Skeletal muscle satellite cell (primary cell): ENCODE results near the gene OR9Q1.

Experiments
- H3K27me3 ChIP-seq: 2 replicates; pipeline ENCODE4 v1.7.0; 2013; ENCODE audit warnings: low read length; ENCODE audit not compliant: control insufficient read depth, insufficient read depth
- H3K36me3 ChIP-seq: 2 replicates; pipeline ENCODE4 v1.7.0; 2013; ENCODE audit warnings: mild to moderate bottlenecking, control low read depth, low read length; ENCODE audit not compliant: insufficient read depth
- H3K4me1 ChIP-seq: 2 replicates; pipeline ENCODE4 v1.7.0; 2013; ENCODE audit warnings: low read length; ENCODE audit not compliant: control insufficient read depth, insufficient read depth
- H3K4me2 ChIP-seq: 2 replicates; pipeline ENCODE4 v1.7.0; 2013; ENCODE audit warnings: mild to moderate bottlenecking, low read length
- H3K4me3 ChIP-seq: 2 replicates; pipeline ENCODE4 v1.7.0; 2013; ENCODE audit warnings: low read length
- H3K9ac ChIP-seq: 2 replicates; pipeline ENCODE4 v1.7.0; 2013; ENCODE audit warnings: mild to moderate bottlenecking, low read depth, low read length, moderate library complexity
- H3K9me3 ChIP-seq: replicated peaks from 2 replicates; pipeline ENCODE4 v1.7.0; 2013; ENCODE audit warnings: mild to moderate bottlenecking, control low read depth, low read length

The OR9Q1 gene

DNA sequence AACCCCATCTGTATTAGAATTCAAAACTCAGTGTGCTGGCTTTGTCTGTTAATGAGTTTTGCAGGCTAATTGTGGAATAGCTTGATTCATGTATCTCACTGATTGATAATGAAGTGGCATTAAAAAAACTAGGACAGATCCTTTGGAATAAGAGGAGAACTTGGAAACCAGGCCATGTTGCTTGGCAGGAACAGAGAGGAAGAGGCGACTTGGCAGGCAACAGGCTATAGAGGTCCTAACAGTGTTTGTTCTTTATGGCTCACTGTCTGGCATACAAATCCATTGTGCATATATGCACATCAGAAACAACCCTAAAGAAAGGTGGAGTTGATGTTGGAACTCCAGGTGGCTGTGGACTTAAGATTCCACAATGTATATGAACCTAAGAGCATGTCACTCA lies 119.1 kb downstream of the OR9Q1 start:
- Histone ChIP-seq H3K36me3 (no peaks in the 10 kb centered on the region), H3K4me2 (no peak overlapping the region), H3K9me3 (no peaks in the 10 kb centered on the region), H3K4me1 (no peaks in the 10 kb centered on the region), H3K9ac (no peak overlapping the region), H3K4me3 (no peak overlapping the region), H3K27me3 (no peaks in the 10 kb centered on the region)

DNA sequence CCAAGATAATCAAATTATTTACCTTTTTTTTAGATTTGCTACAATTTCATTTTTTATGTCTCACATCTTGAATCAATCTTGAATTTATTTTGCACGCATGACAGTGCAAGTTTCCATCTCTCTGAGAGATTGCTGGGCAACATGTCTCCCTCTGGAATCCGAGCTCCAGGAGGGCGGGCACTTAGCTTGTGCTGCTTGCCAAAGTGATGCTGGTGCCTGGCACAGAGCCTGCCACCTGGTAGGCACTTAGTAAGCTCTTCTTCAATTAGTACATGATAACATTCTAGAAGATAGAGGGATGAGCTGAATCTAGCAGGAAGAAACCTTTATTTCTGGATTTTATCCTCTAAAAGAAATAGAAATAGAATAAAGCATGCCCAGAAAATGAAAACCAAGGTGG lies 129.1 kb downstream of the OR9Q1 start:
- no peak overlapping the region for H3K4me3 ChIP-seq
- H3K4me2 ChIP-seq: no peak overlapping the region
- no peaks in the 10 kb centered on the region for H3K36me3 ChIP-seq
- peaks cover 19% of the 10 kb centered on the region for H3K27me3 ChIP-seq
- H3K9me3 ChIP-seq: no peaks in the 10 kb centered on the region
- H3K9ac ChIP-seq: no peak overlapping the region
- no peaks in the 10 kb centered on the region for H3K4me1 ChIP-seq

DNA sequence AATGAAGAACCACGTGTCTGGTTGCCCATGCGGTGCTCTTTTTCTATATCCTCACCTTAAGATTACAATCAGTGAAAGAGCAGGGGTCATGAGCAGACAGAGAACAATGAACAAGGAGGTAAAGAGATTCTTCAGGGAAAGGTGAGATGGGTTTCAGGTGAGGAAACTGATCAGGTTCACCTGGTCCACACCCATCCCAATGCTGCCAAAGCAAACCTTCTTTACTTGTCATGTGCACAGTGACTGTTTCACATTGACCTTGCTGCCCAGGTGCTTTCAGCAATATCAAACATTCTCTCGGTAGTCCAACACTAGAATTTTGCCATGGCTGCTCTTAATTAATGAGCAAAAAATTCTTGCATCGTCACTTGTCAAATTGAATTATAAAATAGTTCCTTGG lies 140.7 kb downstream of the OR9Q1 start:
- H3K4me2 ChIP-seq: no peak overlapping the region
- H3K36me3 ChIP-seq: no peaks in the 10 kb centered on the region
- H3K27me3 ChIP-seq: peaks cover 6% of the 10 kb centered on the region
- no peaks in the 10 kb centered on the region for H3K4me1 ChIP-seq
- H3K4me3 ChIP-seq: no peak overlapping the region
- no peaks in the 10 kb centered on the region for H3K9me3 ChIP-seq
- no peak overlapping the region for H3K9ac ChIP-seq

DNA sequence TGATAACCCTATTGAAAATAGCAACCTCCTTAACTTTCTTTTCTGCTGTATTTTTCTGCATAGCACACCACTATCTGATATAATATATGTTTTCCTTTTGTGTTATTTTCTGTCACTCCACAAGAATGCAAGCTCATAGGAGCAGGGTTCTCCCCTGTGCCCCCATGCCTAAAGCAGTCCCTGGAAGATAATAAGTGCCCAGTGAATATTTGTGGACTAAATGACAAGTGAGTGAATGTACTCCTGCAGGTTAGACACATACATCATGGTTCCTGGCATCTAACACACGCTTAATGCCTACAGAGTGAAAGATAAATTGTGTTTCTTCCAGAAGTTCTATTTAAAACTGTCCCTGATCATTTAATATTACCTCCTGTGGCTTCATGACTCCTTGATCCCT lies 141.3 kb downstream of the OR9Q1 start:
- H3K27me3 ChIP-seq: peaks cover 6% of the 10 kb centered on the region
- no peaks in the 10 kb centered on the region for H3K4me1 ChIP-seq
- H3K4me2 ChIP-seq: no peak overlapping the region
- no peaks in the 10 kb centered on the region for H3K36me3 ChIP-seq
- H3K9ac ChIP-seq: no peak overlapping the region
- no peak overlapping the region for H3K4me3 ChIP-seq
- no peaks in the 10 kb centered on the region for H3K9me3 ChIP-seq

DNA sequence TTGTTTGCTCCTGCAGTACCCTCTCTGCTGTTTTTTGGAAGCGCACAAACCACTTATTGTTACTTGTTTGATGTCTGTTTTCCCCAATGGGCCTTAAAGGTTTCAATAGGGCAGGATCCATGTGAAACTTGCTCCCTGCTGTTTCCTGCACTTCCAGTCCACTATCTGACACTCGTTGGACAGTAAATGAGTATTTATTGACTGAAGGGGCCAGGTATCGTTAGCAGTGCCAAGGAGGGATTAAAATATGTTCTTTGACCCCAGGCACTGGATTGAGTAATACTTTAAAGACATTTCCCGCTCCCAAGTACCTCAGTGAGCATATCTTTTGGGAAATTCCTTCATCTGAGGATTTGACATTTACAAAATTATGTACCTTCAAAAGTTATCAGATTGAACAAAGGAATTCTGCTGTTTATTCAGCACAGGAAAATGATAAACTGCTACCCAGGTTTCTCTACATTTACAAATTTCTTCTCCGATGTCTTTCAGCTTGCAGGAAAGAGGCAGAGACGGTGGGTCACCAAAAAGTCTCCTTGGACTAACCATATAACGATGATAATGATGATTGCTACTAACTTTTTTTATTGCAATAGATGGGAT lies 141.9 kb downstream of the OR9Q1 start:
- H3K27me3 ChIP-seq: peaks cover 6% of the 10 kb centered on the region
- H3K4me2 ChIP-seq: no peak overlapping the region

DNA sequence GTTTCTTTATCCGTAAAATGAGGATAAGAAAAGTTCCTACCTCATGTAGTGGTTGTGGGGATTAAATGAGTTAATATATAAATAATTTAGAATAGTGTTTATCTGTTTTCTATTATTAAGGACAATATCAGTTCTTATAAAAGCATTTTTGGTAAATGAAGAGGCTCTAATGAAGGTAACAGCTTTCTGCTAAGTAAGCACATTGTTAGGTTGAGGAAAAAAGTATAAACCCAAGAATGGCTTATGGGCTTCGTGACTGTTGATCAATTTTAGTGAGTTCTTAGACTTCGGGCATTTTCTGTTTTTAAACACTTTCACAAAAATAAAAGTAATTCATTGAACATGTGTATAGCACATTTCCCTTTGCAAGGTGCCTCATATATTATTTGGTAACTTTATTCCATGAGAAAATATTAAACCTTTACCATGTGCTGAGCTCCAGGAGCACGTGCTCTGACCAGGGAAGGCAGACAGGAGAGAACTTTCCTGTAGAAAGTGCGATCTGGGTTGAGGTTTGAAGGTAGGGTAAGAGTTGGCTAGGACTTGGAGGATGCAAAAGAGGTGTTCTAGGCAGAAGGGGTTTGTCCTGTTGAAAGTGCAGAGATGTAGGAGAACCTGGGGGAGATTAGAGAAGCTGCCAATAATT lies 153.9 kb downstream of the OR9Q1 start:
- H3K4me3 ChIP-seq: no peak overlapping the region
- H3K9me3 ChIP-seq: no peaks in the 10 kb centered on the region
- no peaks in the 10 kb centered on the region for H3K4me1 ChIP-seq
- H3K27me3 ChIP-seq: peaks cover 4% of the 10 kb centered on the region
- no peak overlapping the region for H3K4me2 ChIP-seq
- no peak overlapping the region for H3K9ac ChIP-seq
- H3K36me3 ChIP-seq: no peaks in the 10 kb centered on the region

More for the DNA sequence above, 141.9 kb downstream of the OR9Q1 start:
- H3K4me3 ChIP-seq: no peak overlapping the region
- no peak overlapping the region for H3K9ac ChIP-seq
- no peaks in the 10 kb centered on the region for H3K9me3 ChIP-seq
- H3K36me3 ChIP-seq: no peaks in the 10 kb centered on the region
- no peaks in the 10 kb centered on the region for H3K4me1 ChIP-seq

DNA sequence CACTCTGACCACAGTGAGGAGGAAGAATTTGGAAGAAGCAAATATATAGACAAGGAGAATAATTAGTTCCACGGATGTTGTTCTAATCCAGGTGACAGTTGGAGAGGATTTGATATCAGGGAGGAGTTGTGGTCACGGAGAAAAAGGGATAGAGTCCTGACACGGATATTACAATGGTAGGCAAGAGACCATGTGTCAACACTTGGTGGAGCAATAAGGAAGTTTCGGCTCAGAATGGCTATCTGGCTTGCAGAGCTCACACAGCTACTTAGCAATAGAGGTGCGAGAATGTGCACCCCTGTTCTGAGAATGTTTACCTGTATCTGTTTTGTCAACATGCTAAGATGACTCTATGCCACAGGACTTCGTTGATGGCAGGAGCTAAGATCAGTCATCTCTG lies 154.8 kb downstream of the OR9Q1 start:
- Histone ChIP-seq H3K4me3 (no peak overlapping the region), H3K4me2 (no peak overlapping the region), H3K9me3 (no peaks in the 10 kb centered on the region), H3K9ac (no peak overlapping the region), H3K4me1 (no peaks in the 10 kb centered on the region), H3K27me3 (peaks cover 4% of the 10 kb centered on the region), H3K36me3 (no peaks in the 10 kb centered on the region)

DNA sequence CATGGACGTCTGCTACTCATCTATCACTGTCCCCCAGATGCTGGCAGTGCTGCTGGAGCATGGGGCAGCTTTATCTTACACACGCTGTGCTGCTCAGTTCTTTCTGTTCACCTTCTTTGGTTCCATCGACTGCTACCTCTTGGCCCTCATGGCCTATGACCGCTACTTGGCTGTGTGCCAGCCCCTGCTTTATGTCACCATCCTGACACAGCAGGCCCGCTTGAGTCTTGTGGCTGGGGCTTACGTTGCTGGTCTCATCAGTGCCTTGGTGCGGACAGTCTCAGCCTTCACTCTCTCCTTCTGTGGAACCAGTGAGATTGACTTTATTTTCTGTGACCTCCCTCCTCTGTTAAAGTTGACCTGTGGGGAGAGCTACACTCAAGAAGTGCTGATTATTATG lies 156.0 kb downstream of the OR9Q1 start:
- no peaks in the 10 kb centered on the region for H3K9me3 ChIP-seq
- no peak overlapping the region for H3K4me2 ChIP-seq
- peaks cover 4% of the 10 kb centered on the region for H3K27me3 ChIP-seq
- H3K4me3 ChIP-seq: no peak overlapping the region
- no peaks in the 10 kb centered on the region for H3K36me3 ChIP-seq
- H3K4me1 ChIP-seq: no peaks in the 10 kb centered on the region
- H3K9ac ChIP-seq: no peak overlapping the region

DNA sequence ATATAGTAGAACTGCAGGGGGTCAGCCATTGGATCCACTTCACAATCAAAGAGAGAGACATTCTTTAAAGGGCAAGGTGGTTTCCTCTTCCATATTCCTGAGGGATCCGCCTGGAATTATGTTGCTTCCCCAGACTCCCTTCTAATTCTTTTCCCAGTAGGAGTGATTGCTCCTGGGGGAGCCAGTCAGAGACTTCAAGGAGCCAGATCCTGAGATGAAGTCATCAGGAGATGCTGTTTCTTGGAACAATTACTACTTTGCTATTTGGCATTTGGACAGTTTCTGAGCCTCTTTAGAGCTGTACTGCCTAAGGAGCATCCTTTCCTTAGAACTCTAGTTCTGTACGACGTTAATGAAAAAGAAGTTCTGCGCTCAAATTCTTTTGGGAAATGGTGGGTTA lies 163.3 kb downstream of the OR9Q1 start:
- H3K9me3 ChIP-seq: no peaks in the 10 kb centered on the region

DNA sequence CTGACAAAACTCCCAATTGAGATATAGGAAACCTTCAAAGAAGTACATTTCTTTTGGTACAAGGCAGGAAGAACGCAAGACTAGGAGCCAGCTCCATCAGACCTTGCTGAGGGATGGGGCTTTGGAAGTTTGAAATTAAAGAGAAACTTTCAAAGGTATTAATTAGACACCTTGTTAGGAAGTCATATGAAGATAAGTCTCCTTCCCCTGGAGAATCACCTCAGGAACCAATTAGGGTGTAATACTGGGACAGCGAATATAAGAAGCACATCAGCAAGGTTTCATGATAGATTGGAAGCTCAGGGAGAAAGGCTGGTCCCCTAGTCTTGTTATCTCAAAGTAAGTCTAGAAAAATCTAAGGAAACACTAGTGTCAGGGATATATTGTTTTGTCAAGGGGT lies 165.1 kb downstream of the OR9Q1 start, which contains the start of gene OR9Q2:
Gene OR9Q2 (plus strand): TSS at position 301 of the 400 bp plus-strand sequence. CDS start 1,421 bp downstream, outside the sequence.
- Histone ChIP-seq H3K36me3 (no peaks in the 10 kb centered on the region), H3K4me2 (no peak within 1 kb of the TSS), H3K4me3 (no peak within 1 kb of the TSS), H3K27me3 (no peaks in the 10 kb centered on the region), H3K9ac (no peak within 1 kb of the TSS), H3K9me3 (no peaks in the 10 kb centered on the region), H3K4me1 (no peaks in the 10 kb centered on the region)

More for the DNA sequence above, 163.3 kb downstream of the OR9Q1 start:
- H3K4me2 ChIP-seq: no peak overlapping the region
- H3K9ac ChIP-seq: no peak overlapping the region
- no peaks in the 10 kb centered on the region for H3K4me1 ChIP-seq
- H3K36me3 ChIP-seq: no peaks in the 10 kb centered on the region
- no peak overlapping the region for H3K4me3 ChIP-seq
- no peaks in the 10 kb centered on the region for H3K27me3 ChIP-seq

DNA sequence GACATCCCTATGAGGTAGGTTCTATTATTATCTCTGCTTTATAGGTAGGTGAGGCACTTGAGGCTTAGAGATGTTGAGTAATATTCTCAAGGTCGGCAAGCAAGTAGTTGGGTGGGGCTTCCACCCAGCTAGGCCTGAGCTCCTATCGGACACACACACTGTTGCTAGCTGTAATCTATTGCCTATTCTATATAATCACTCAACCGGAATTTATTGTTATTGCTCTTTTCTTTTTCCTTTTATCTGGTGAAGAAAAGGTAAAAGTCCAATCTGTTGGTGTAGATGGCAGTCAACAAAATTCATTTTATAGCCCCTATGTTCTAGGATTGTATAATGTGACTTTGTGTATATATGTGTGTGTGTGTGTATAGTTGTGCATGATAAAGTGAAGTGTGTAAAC lies 168.5 kb downstream of the OR9Q1 start:
- Histone ChIP-seq H3K9ac (no peak overlapping the region), H3K4me3 (no peak overlapping the region), H3K36me3 (no peaks in the 10 kb centered on the region), H3K4me1 (no peaks in the 10 kb centered on the region), H3K9me3 (no peaks in the 10 kb centered on the region), H3K4me2 (no peak overlapping the region), H3K27me3 (no peaks in the 10 kb centered on the region)

DNA sequence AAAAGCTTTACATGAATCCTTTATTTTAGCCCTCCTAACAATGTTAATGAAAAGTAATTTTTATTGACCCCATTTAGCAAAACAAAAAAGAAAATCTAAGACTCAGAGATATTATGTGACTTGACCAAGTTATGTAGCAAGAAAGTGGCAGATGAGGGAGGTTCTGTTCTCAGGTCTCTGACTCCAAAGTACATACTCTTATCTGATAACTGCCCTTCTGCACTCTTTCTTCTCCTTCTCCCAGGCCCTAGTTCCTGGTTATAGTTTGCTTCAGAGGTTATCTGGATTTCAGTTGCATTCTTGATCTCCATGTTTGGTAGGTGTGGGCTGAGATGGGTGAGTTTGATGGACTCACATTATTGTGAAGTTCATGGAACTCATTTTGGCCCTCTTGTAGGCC lies 169.7 kb downstream of the OR9Q1 start:
- Histone ChIP-seq H3K4me3 (no peak overlapping the region), H3K4me1 (no peaks in the 10 kb centered on the region), H3K36me3 (no peaks in the 10 kb centered on the region), H3K9me3 (no peaks in the 10 kb centered on the region), H3K4me2 (no peak overlapping the region), H3K9ac (no peak overlapping the region), H3K27me3 (no peaks in the 10 kb centered on the region)
